Parathyroid adenoma (tissue), 2 donors: ENCODE results near the gene ANKRD31.
"Not testable (repeated sequence)": the region's sequence is repeated elsewhere in the genome, so short reads cannot be mapped to it uniquely, and the experiment has no call there.

Experiments
- H2AFZ ChIP-seq: fragments of 300-600 bp; sonication (generic); one replicate; pipeline ENCODE4 v1.7.0; 2017; ENCODE audit warnings: antibody characterized with exemption, mild to moderate bottlenecking
- H3K27ac ChIP-seq: fragments of 300-600 bp; sonication (generic); one replicate; pipeline ENCODE4 v1.7.0; 2017
- H3K27me3 ChIP-seq: fragments of 300-600 bp; sonication (generic); one replicate; pipeline ENCODE4 v1.7.0; 2017; ENCODE audit warnings: low read length; ENCODE audit not compliant: control insufficient read depth, insufficient read depth
- H3K36me3 ChIP-seq: fragments of 300-600 bp; sonication (generic); one replicate; pipeline ENCODE4 v1.7.0; 2017; ENCODE audit warnings: low read length; ENCODE audit not compliant: control insufficient read depth, insufficient read depth
- H3K4me1 ChIP-seq: fragments of 300-600 bp; sonication (generic); one replicate; pipeline ENCODE4 v1.7.0; 2017; ENCODE audit warnings: control low read depth
- H3K4me2 ChIP-seq: fragments of 300-600 bp; sonication (generic); one replicate; pipeline ENCODE4 v1.7.0; 2017; ENCODE audit warnings: low read length
- H3K4me3 ChIP-seq: fragments of 300-600 bp; sonication (generic); one replicate; pipeline ENCODE4 v1.7.0; 2017; ENCODE audit warnings: low read depth, low read length
- H3K79me2 ChIP-seq: fragments of 300-600 bp; sonication (generic); one replicate; pipeline ENCODE4 v1.7.0; 2017; ENCODE audit warnings: control low read depth
- H3K9ac ChIP-seq: fragments of 300-600 bp; sonication (generic); one replicate; pipeline ENCODE4 v1.7.0; 2017; ENCODE audit warnings: mild to moderate bottlenecking
- H3K9me3 ChIP-seq: fragments of 300-600 bp; sonication (generic); one replicate; pipeline ENCODE4 v1.7.0; 2017; ENCODE audit warnings: low read length; ENCODE audit not compliant: control insufficient read depth
- TF ChIP-seq, protein P1 (sequence below): fragments of 300-600 bp; sonication (generic); IDR thresholded peaks from one replicate; pipeline ENCODE4 v1.7.0; 2017; ENCODE audit warnings: antibody characterized with exemption, mild to moderate bottlenecking
- donor health status: primary hyperparathyroidism.

The ANKRD31 gene

DNA sequence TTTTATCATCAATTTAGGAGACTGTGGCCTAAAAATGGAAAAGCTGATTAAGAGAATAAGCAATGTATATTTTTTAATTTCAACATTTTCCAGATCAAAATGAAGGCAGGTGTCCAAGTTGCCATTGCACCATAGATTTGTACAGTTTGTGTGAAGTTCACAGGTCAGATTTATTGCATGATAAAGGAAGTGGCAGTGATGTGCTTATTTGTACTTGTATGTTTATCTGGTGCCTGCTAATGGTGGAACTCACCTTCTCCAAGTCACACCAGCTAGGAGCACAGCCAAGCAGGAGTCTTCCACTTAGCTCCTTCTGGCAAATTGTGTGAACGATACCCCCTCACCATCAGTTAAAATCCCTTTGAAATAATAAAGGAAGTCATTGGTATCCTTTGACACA is 37.8 kb upstream of the ANKRD31 start:
- Histone ChIP-seq H3K4me3 (no peak overlapping the region), H3K9me3 (no peaks in the 10 kb centered on the region), H3K4me1 (no peaks in the 10 kb centered on the region), H3K27me3 (no peaks in the 10 kb centered on the region), H3K9ac (no peak overlapping the region), H3K27ac (no peak overlapping the region), H3K36me3 (no peaks in the 10 kb centered on the region), H3K4me2 (no peak overlapping the region), H3K79me2 (no peaks in the 10 kb centered on the region), H2AFZ (no peak overlapping the region)
- TF ChIP-seq, protein P1, sequence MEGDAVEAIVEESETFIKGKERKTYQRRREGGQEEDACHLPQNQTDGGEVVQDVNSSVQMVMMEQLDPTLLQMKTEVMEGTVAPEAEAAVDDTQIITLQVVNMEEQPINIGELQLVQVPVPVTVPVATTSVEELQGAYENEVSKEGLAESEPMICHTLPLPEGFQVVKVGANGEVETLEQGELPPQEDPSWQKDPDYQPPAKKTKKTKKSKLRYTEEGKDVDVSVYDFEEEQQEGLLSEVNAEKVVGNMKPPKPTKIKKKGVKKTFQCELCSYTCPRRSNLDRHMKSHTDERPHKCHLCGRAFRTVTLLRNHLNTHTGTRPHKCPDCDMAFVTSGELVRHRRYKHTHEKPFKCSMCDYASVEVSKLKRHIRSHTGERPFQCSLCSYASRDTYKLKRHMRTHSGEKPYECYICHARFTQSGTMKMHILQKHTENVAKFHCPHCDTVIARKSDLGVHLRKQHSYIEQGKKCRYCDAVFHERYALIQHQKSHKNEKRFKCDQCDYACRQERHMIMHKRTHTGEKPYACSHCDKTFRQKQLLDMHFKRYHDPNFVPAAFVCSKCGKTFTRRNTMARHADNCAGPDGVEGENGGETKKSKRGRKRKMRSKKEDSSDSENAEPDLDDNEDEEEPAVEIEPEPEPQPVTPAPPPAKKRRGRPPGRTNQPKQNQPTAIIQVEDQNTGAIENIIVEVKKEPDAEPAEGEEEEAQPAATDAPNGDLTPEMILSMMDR, result no peak

DNA sequence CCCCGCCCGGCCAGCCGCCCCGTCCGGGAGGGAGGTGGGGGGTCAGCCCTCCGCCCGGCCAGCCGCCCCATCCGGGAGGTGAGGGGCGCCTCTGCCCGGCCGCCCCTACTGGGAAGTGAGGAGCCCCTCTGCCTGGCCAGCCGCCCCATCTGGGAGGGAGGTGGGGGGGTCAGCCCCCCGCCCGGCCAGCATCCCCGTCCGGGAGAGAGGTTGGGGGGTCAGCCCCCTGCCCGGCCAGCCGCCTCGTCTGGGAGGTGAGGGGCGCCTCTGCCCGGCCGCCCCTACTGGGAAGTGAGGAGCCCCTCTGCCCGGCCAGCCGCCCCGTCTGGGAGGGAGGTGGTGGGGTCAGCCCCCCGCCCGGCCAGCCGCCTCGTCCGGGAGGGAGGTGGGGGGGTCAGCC is 33.9 kb upstream of the ANKRD31 start:
- H3K4me3 ChIP-seq, H3K4me2 ChIP-seq, H3K27ac ChIP-seq, H3K27me3 ChIP-seq, H3K36me3 ChIP-seq, H3K9ac ChIP-seq, H2AFZ ChIP-seq, H3K4me1 ChIP-seq, H3K9me3 ChIP-seq, H3K79me2 ChIP-seq: not testable (repeated sequence)

GRCh38 chr5:75265731-75266130 is 29.1 kb upstream of the ANKRD31 start:
- Histone ChIP-seq H3K79me2 (no peaks in the 10 kb centered on the region), H3K4me1 (peaks cover 4% of the 10 kb centered on the region), H3K4me2 (no peak overlapping the region), H3K9ac (no peak overlapping the region), H3K36me3 (no peaks in the 10 kb centered on the region), H3K27me3 (no peaks in the 10 kb centered on the region), H3K4me3 (no peak overlapping the region), H3K9me3 (no peaks in the 10 kb centered on the region), H3K27ac (no peak overlapping the region), H2AFZ (no peak overlapping the region)
- TF ChIP-seq, protein P1, result peak; percentile 83

DNA sequence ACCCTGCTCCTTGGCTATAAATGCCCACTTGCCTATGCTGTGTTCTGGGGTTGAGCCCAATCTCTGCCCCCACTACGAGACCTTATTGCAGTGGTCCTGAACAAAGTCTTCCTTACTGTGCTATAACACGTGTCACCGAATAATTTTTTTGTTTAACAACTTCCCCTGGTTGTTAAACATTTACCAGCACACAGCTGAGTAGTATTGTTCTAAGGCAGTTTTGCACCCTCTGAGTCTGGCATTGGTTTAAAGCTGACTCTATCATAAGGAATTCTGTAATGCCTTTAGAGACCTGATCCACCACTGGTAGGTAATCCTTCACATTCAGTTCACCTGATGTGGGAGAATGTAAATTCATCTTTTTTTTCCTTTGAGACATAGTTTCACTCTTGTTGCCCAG is 25.6 kb upstream of the ANKRD31 start:
- Histone ChIP-seq H2AFZ (no peak overlapping the region), H3K9me3 (no peaks in the 10 kb centered on the region), H3K4me3 (no peak overlapping the region), H3K36me3 (no peaks in the 10 kb centered on the region), H3K79me2 (no peaks in the 10 kb centered on the region), H3K27me3 (no peaks in the 10 kb centered on the region), H3K4me1 (peaks cover 4% of the 10 kb centered on the region), H3K9ac (no peak overlapping the region), H3K4me2 (no peak overlapping the region), H3K27ac (no peak overlapping the region)
- TF ChIP-seq, protein P1, result no peak

DNA sequence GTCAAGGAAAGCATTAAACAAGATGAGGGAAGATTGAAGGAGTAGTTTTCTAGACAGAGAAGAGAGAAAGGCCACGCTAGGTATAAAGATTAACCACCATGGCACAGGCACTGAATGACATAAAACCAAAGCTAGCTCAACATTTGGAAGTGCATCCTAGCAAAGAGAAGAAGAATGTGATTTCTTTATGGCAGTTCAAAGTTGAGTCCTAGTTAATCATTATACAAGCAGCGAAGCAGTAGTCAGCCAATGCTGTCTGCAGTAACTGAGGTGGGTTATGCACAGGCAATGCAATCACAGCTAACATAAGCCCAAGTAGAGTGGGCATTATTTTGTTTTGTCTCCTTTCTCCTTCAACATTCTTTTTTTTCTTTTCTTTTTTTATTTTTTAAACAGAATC is 24.0 kb upstream of the ANKRD31 start:
- H3K4me3 ChIP-seq, result no peak overlapping the region

DNA sequence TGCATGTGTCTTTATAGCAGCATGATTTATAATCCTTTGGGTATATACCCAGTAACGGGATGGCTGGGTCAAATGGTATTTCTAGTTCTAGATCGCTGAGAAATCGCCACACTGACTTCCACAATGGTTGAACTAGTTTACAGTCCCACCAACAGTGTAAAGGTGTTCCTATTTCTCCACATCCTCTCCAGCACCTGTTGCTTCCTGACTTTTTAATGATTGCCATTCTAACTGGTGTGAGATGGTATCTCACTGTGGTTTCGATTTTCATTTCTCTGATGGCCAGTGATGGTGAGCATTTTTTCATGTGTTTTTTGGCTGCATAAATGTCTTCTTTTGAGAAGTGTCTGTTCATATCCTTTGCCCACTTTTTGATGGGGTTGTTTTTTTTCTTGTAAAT is 13.8 kb upstream of the ANKRD31 start:
- H3K27me3 ChIP-seq, H3K4me1 ChIP-seq, H3K9me3 ChIP-seq, H3K9ac ChIP-seq, H3K4me3 ChIP-seq, H3K27ac ChIP-seq, H3K4me2 ChIP-seq, H3K79me2 ChIP-seq, H2AFZ ChIP-seq, H3K36me3 ChIP-seq: not testable (repeated sequence)

More for the DNA sequence above, 24.0 kb upstream of the ANKRD31 start:
- Histone ChIP-seq H3K79me2 (no peaks in the 10 kb centered on the region), H3K4me1 (peaks cover 3% of the 10 kb centered on the region), H3K27me3 (no peaks in the 10 kb centered on the region), H3K9ac (no peak overlapping the region), H2AFZ (no peak overlapping the region), H3K4me2 (no peak overlapping the region), H3K36me3 (no peaks in the 10 kb centered on the region), H3K9me3 (no peaks in the 10 kb centered on the region), H3K27ac (no peak overlapping the region)
- TF ChIP-seq, protein P1, result no peak
